GM10847 (cell line): ENCODE measurements around the gene COX7C.
A peak's percentile ranks its signal among the peaks of the same experiment; 100 is the strongest.

Experiments
- POLR2A ChIP-seq: IDR thresholded peaks from 2 replicates; pipeline ENCODE4 v1.6.1; 2011; ENCODE audit not compliant: insufficient read length; ENCODE audit errors: extremely low read depth

The COX7C gene

GRCh38 chr5:86617756-86618576 lies at the start of gene COX7C:
Gene COX7C, plus strand, starts transcription at chr5:86617941. Its CDS starts 115 bp downstream, at chr5:86618056.
- peak; percentile 42 for TF ChIP-seq POLR2A

GRCh38 chr5:86570427-86571083 lies 47.2 kb upstream of the COX7C start:
- no peak for TF ChIP-seq POLR2A

GRCh38 chr5:86572825-86573517 lies 44.8 kb upstream of the COX7C start:
- no peak for TF ChIP-seq POLR2A

- no peak for TF ChIP-seq POLR2A
These were observed 38.2 kb upstream of the COX7C start for GRCh38 chr5:86579502-86579901.

- no peak for TF ChIP-seq POLR2A
These were observed 21.3 kb upstream of the COX7C start for GRCh38 chr5:86596476-86596875.

- TF ChIP-seq POLR2A: no peak
These were observed 11.9 kb upstream of the COX7C start for GRCh38 chr5:86605881-86606280.

- TF ChIP-seq POLR2A: no peak
These were observed 4.3 kb upstream of the COX7C start for GRCh38 chr5:86613455-86613854.

GRCh38 chr5:86617309-86617755 lies 409 bp upstream of the COX7C start:
- TF ChIP-seq POLR2A: no peak

GRCh38 chr5:86623785-86624483 lies 6.2 kb downstream of the COX7C start:
- no peak for TF ChIP-seq POLR2A

- TF ChIP-seq POLR2A: no peak
These were observed 7.4 kb downstream of the COX7C start for GRCh38 chr5:86625148-86625547.

- no peak for TF ChIP-seq POLR2A
These were observed 8.4 kb downstream of the COX7C start for GRCh38 chr5:86626149-86626548.

- no peak for TF ChIP-seq POLR2A
These were observed 13.4 kb downstream of the COX7C start for GRCh38 chr5:86631165-86631564.

- TF ChIP-seq POLR2A: no peak
These were observed 23.3 kb downstream of the COX7C start for GRCh38 chr5:86640998-86641397.

GRCh38 chr5:86644843-86645242 lies 27.1 kb downstream of the COX7C start:
- no peak for TF ChIP-seq POLR2A

GRCh38 chr5:86645885-86646284 lies 28.1 kb downstream of the COX7C start:
- no peak for TF ChIP-seq POLR2A
